Peyer's patch (tissue), 4 donors: Measurements from ENCODE around the gene SYNE1. TPM values are rescaled to one million over a fixed set of nuclear protein-coding genes. Genes with fewer than 3 reads are reported as not detected.

ENCODE experiments used
- DNase-seq, 3 donors: peaks; one replicate each; pipeline ENCODE4 v3.0.0-alpha.2; 2017 to 2019
- H3K27ac ChIP-seq, 4 donors: fragments of 200-600 bp; sonication (generic); one replicate each; pipeline ENCODE4 v1.5.1; 2016 to 2019
- H3K27me3 ChIP-seq, 2 donors: fragments of 200-600 bp; sonication (generic); one replicate each; pipeline ENCODE4 v1.5.1; 2019
- H3K36me3 ChIP-seq, 3 donors: fragments of 200-600 bp; sonication (generic); one replicate each; pipeline ENCODE4 v1.5.1; 2016 to 2019
- H3K4me1 ChIP-seq, 4 donors: fragments of 200-600 bp; sonication (generic); one replicate each; pipeline ENCODE4 v1.5.1; 2016 to 2019
- H3K4me3 ChIP-seq, 4 donors: fragments of 200-600 bp; sonication (generic); 1 replicate in 3 of 4; 2 replicates in 1 of 4; pipeline ENCODE4 v1.5.1; 2016 to 2019; ENCODE audit warnings: mild to moderate bottlenecking in 1 of 4
- H3K9me3 ChIP-seq, 4 donors: fragments of 200-600 bp; sonication (generic); one replicate each; pipeline ENCODE4 v1.5.1; 2016 to 2019; ENCODE audit warnings: mild to moderate bottlenecking in 1 of 4
- POLR2A ChIP-seq, 2 donors: fragments of 450-650 bp; IDR thresholded peaks; one replicate each; pipeline ENCODE4 v1.5.1; 2017; ENCODE audit warnings: antibody characterized with exemption in 2 of 2, mild to moderate bottlenecking in 2 of 2, moderate library complexity in 2 of 2
- total RNA-seq, 4 donors: library from RNA; depleted of rRNA; stranded (reverse); fragments of >200 nt; gene quantifications; one replicate each; pipeline ENCODE4 v1.1.0, GENCODE V29; 2016
- TF ChIP-seq, protein P1 (sequence below), 6 experiments: fragments of 450-650 bp in 4 of 6; fragments of 200-600 bp in 2 of 6; sonication (generic) in 1 of 6; IDR thresholded peaks; one replicate each; pipeline ENCODE4 v1.5.1; 2017 to 2019; ENCODE audit warnings: antibody characterized with exemption in 6 of 6, mild to moderate bottlenecking in 3 of 6, moderate library complexity in 1 of 6

The SYNE1 gene
- total RNA-seq, 4 donors from 2014 or later: 23.1 to 245 (median 34.8) TPM

DNA sequence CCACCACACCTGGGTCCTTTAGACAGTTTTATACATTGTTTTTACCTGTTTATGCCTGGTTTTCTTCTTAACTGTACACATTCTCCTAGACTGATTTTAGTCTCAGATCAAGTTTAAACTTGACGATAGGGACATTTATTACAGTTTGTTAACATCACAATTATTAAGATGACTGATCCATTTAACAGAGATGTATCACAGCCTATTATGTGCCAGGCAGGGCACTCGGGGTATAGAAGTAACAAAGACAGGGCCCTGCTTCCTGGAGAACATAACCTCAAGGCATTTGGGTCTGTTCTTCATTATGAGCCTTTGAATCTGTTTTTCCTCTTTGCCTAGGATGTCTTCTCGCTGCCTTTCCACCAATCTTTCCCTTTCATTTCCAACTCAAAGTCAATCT is 449.2 kb downstream of the SYNE1 start:
- H3K4me3 ChIP-seq: no peak overlapping the region
- H3K4me1 ChIP-seq: no peaks in the 10 kb centered on the region
- H3K9me3 ChIP-seq: no peaks in the 10 kb centered on the region
- TF ChIP-seq POLR2A (IDR thresholded peaks at IDR 0.05): no peak
- TF ChIP-seq, protein P1, sequence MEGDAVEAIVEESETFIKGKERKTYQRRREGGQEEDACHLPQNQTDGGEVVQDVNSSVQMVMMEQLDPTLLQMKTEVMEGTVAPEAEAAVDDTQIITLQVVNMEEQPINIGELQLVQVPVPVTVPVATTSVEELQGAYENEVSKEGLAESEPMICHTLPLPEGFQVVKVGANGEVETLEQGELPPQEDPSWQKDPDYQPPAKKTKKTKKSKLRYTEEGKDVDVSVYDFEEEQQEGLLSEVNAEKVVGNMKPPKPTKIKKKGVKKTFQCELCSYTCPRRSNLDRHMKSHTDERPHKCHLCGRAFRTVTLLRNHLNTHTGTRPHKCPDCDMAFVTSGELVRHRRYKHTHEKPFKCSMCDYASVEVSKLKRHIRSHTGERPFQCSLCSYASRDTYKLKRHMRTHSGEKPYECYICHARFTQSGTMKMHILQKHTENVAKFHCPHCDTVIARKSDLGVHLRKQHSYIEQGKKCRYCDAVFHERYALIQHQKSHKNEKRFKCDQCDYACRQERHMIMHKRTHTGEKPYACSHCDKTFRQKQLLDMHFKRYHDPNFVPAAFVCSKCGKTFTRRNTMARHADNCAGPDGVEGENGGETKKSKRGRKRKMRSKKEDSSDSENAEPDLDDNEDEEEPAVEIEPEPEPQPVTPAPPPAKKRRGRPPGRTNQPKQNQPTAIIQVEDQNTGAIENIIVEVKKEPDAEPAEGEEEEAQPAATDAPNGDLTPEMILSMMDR (IDR thresholded peaks at IDR 0.05): no peak
- no peaks in the 10 kb centered on the region for H3K36me3 ChIP-seq
- H3K27ac ChIP-seq: no peak overlapping the region
- no peaks in the 10 kb centered on the region for H3K27me3 ChIP-seq
- DNase-seq: no peak

- no peaks in the 10 kb centered on the region for H3K27me3 ChIP-seq
- H3K4me3 ChIP-seq: no peak overlapping the region
- H3K27ac ChIP-seq: peak overlapping the region in 1 of 4 donors; percentile 39
- DNase-seq: no peak
- H3K4me1 ChIP-seq: no peaks in the 10 kb centered on the region
- no peaks in the 10 kb centered on the region for H3K9me3 ChIP-seq
- no peak for TF ChIP-seq POLR2A (IDR thresholded peaks at IDR 0.05)
- TF ChIP-seq, protein P1 (IDR thresholded peaks at IDR 0.05): no peak
- H3K36me3 ChIP-seq: no peaks in the 10 kb centered on the region
Observed at GRCh38 chr6:152186840-152187239, 450.3 kb downstream of the SYNE1 start.

DNA sequence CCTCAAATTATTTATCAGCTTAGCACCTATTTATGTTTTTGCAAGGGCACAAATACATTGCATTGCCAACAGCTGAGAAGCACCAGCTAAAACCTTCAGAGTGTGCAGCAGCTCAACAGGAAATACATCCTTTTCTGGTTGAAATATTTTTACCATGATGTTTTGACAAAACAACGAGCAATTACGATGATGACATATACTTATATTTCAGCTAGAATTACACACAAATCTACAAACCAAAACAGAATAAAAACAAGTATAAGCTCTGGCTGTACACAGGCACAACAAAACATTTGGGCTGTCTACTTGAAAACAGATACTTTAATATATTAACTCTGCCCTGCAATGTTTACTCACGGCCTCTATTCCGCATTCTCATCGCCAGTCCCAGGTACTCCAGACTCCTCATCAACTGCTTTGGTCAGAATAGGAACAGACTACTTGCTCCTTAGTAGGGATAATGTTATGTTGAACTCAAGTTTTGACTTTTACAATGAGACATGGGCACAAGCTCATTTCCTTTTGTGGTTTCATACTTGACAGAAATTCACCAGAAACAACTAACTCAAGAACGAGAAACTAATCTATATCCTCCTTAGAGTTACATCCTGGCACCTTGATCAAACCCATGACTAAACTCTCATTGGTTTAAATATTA is 452.1 kb downstream of the SYNE1 start:
- Histone ChIP-seq H3K36me3 (no peaks in the 10 kb centered on the region), H3K27ac (peak overlapping the region; percentile 54 to 73 (median 68)), H3K4me1 (no peaks in the 10 kb centered on the region), H3K4me3 (peak overlapping the region; percentile 1 to 25 (median 8)), H3K9me3 (no peaks in the 10 kb centered on the region), H3K27me3 (no peaks in the 10 kb centered on the region)
- TF ChIP-seq POLR2A (IDR thresholded peaks at IDR 0.05): no peak
- TF ChIP-seq, protein P1 (IDR thresholded peaks at IDR 0.05): no peak
- DNase-seq: no peak

DNA sequence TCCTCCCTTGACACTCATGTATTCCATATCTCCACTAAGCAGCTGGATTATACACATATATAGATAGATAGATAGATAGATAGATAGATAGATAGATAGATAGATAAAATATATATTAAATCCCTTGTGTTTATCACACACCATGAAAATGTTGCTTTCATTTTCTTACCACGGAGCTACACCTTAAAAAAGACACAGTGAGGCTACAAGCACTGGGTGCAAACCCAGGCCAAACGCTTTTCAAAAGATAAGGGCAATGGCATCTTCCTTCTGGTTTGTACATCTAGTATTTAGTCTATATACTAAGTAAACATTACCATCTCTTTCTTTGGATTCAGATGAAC is 452.6 kb downstream of the SYNE1 start:
- Histone ChIP-seq H3K4me3 (peak overlapping the region in 3 of 4 donors; percentile 6 to 25 (median 7)), H3K4me1 (no peaks in the 10 kb centered on the region), H3K27me3 (no peaks in the 10 kb centered on the region), H3K9me3 (no peaks in the 10 kb centered on the region), H3K27ac (peak overlapping the region; percentile 54 to 73 (median 68)), H3K36me3 (no peaks in the 10 kb centered on the region)
- TF ChIP-seq POLR2A (IDR thresholded peaks at IDR 0.05): no peak
- TF ChIP-seq, protein P1 (IDR thresholded peaks at IDR 0.05): no peak
- no peak for DNase-seq

DNA sequence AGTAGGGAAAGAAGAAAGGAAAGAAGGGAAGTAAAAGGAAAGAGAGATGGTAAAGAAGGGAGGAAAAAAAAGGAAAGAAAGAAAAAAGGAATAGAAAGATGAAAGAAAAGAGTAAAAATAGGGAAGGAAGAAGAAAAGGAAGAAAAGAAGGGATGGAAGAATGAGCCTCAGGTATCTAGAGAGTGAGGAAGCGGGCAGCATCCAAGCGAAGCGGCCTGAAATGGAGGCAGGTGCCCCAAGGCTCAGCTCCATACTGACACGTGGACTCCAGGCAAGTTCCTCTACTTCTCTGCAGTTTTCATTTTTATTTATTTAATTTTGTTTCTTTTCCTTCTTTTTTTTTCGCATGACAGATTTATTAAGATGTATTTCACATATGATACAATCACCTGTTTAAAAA is 456.6 kb downstream of the SYNE1 start:
- H3K9me3 ChIP-seq: no peaks in the 10 kb centered on the region
- TF ChIP-seq, protein P1 (IDR thresholded peaks at IDR 0.05): no peak
- TF ChIP-seq POLR2A (IDR thresholded peaks at IDR 0.05): no peak
- DNase-seq: no peak

More for the DNA sequence above, 456.6 kb downstream of the SYNE1 start:
- no peaks in the 10 kb centered on the region for H3K27me3 ChIP-seq
- H3K4me1 ChIP-seq: no peaks in the 10 kb centered on the region
- H3K36me3 ChIP-seq: no peaks in the 10 kb centered on the region
- H3K27ac ChIP-seq: no peak overlapping the region
- no peak overlapping the region for H3K4me3 ChIP-seq
